Erythroblast (primary cell): Measurements from ENCODE around the gene FUT1.

Source experiments
- GATA1 ChIP-seq: IDR thresholded peaks from 2 replicates; pipeline ENCODE4 v1.6.1; 2011; ENCODE audit warnings: low read depth, mild to moderate bottlenecking, control low read depth, low read length, moderate library complexity
- POLR2A ChIP-seq: IDR thresholded peaks from 2 replicates; pipeline ENCODE4 v1.6.1; 2011; ENCODE audit warnings: mild to moderate bottlenecking, low read length

- TF ChIP-seq POLR2A (no peak), GATA1 (no peak)
These were observed 8.2 kb upstream of the FUT1 start for GRCh38 chr19:48760504-48761205.
